Heart left ventricle (tissue), 16 donors: ENCODE results near the gene EVI2A. TPM values are rescaled to one million over a fixed set of nuclear protein-coding genes. Genes with fewer than 3 reads are reported as not detected.
"Not testable (repeated sequence)": the region's sequence is repeated elsewhere in the genome, so short reads cannot be mapped to it uniquely, and the experiment has no call there.

Source experiments
- ATAC-seq, 4 donors: fragments of 200-7000 bp; cut with Tn5 transposase; one replicate each; pipeline ENCODE4 v1.9.1; 2020 to 2022; ENCODE audit warnings: moderate library complexity in 4 of 4, mild to moderate bottlenecking in 3 of 4, moderate number of reproducible peaks in 1 of 4
- DNase-seq, 5 donors: peaks; one replicate each; pipeline ENCODE4 v3.0.0-alpha.2; 2020
- H3K27ac ChIP-seq, 12 donors: fragments of 200-600 bp; sonication (generic) in 4 of 12; one replicate each; pipeline versions ENCODE4 v1.5.0 to v1.8.0; 2016 to 2022; ENCODE audit warnings: mild to moderate bottlenecking in 2 of 12
- H3K27me3 ChIP-seq, 9 donors: fragments of 200-600 bp; sonication (generic) in 2 of 9; one replicate each; pipeline versions ENCODE4 v1.5.1 to v1.8.0; 2016 to 2022; ENCODE audit warnings: mild to moderate bottlenecking in 3 of 9
- H3K36me3 ChIP-seq, 9 donors: fragments of 200-600 bp; sonication (generic) in 2 of 9; one replicate each; pipeline versions ENCODE4 v1.5.0 to v1.8.0; 2018 to 2022; ENCODE audit warnings: mild to moderate bottlenecking in 2 of 9
- H3K4me1 ChIP-seq, 12 donors: fragments of 200-600 bp; sonication (generic) in 4 of 12; one replicate each; pipeline versions ENCODE4 v1.5.0 to v1.8.0; 2016 to 2022; ENCODE audit warnings: mild to moderate bottlenecking in 3 of 12
- H3K4me3 ChIP-seq, 12 donors: fragments of 200-600 bp; sonication (generic) in 4 of 12; one replicate each; pipeline versions ENCODE4 v1.5.0 to v1.8.0; 2017 to 2022; ENCODE audit warnings: mild to moderate bottlenecking in 9 of 12, moderate library complexity in 4 of 12
- H3K9me3 ChIP-seq, 12 donors: fragments of 200-600 bp; sonication (generic) in 4 of 12; one replicate each; pipeline versions ENCODE4 v1.5.0 to v1.8.0; 2016 to 2022; ENCODE audit warnings: mild to moderate bottlenecking in 1 of 12
- CTCF ChIP-seq, 12 donors: fragments of 200-600 bp; sonication (generic) in 4 of 12; IDR thresholded peaks; one replicate each; pipeline versions ENCODE4 v1.5.0 to v1.8.0; 2018 to 2022; ENCODE audit warnings: antibody characterized with exemption in 12 of 12, mild to moderate bottlenecking in 5 of 12
- POLR2A ChIP-seq, 2 donors: fragments of 450-650 bp; IDR thresholded peaks; one replicate each; pipeline ENCODE4 v1.6.1; 2017; ENCODE audit warnings: antibody characterized with exemption in 2 of 2, mild to moderate bottlenecking in 2 of 2, moderate library complexity in 2 of 2
- WGBS, 4 donors: extraction: QIAGEN DNeasy Blood & Tissue Kit in 2 of 4; methylation state at CpG; one replicate each; pipeline versions ENCODE4 v1.1.5 to v1.1.7; 2013 to 2018; 5-methylcytosine and 5-hydroxymethylcytosine counted together
- intact Hi-C, 10 donors: fragments of 100-400 bp; cut with DNase I; formaldehyde crosslinking; loops; one replicate each; pipeline versions ENCODE4 v1.11.1 to v1.14.2; 2022
- polyA plus RNA-seq, 2 donors: library from polyadenylated mRNA; stranded (reverse); fragments of 200-250 nt; gene quantifications; one replicate each; pipeline ENCODE4 v1.2.3, GENCODE V29; 2013
- total RNA-seq, 9 donors: library from RNA; depleted of rRNA in 2 of 9; stranded (reverse); fragments of >200 nt in 2 of 9; fragmentation: NEBNext Ultra II Directional in 3 of 9; extraction: Animal tissue kit (Norgen Biotek cat#: 25700) in 3 of 9; gene quantifications; one replicate each; pipeline versions ENCODE4 v1.1.0 to v1.2.4, GENCODE V29; 2016 to 2023
- donor health status: ischemic (EF 13 %, LVEDD 7.1; RV severe dilation, severe dysfunction).
- donor health status: healthy with polysubstance abuse.
- donor health status: DM: no; HTN: yes; CAD: no.
- donor health status: DM: no; HTN: no; CAD: no.
- donor health status: ischemic (EF 25% LVEDD 6.9; RV normal size, moderate dysfunction).
- donor health status: ischemic (EF 25% LVEDD 5.7; RV mildly dilated, moderate dysfunction).
- donor health status: healthy.
- donor health status: DM: yes; HTN: yes; CAD: no.
- donor health status: ischemic (EF 35%, LVEDD 5.7; RV mildly dilated, moderate dysfunction).
- donor health status: nonischemic (EF 11% LVEDD 7.7; RV severe dilation, severe dysfunction).
- donor health status: DM: yes; HTN: yes; CAD: no.
- donor health status: PGD.
- donor health status: ischemic (EF 29% LVEDD 5.4; RV normal size, mild dysfunction).
- donor health status: nonischemic (EF 23%, LVEDD 6.1; RV moderate dilation, normal function).

The EVI2A gene
- total and polyA plus RNA-seq, 11 donors = 0.63 to 13.3 (median 1.9) TPM

- no peak overlapping the region for H3K27ac ChIP-seq
- H3K9me3 ChIP-seq = no peaks in the 10 kb centered on the region
- no peak for TF ChIP-seq POLR2A (IDR thresholded peaks at IDR 0.05)
- TF ChIP-seq CTCF (IDR thresholded peaks at IDR 0.05) = no peak
- intact Hi-C loops = loop anchor here in 2 of 10 donors (10.0 kb wide), 2 partner anchors 113 to 123 kb away; no protein-coding TSS in a partner anchor
- WGBS, 4 donors = 80 to 90% (median 84%) methylated on average over 3 of the region's 3 CpGs
- no peak overlapping the region for H3K4me3 ChIP-seq
- ATAC-seq (no peak), DNase-seq (no peak)
- no peaks in the 10 kb centered on the region for H3K27me3 ChIP-seq
- H3K36me3 ChIP-seq = peaks cover 0 to 100% (median 90%) of the 10 kb centered on the region in 9 donors
- H3K4me1 ChIP-seq = no peaks in the 10 kb centered on the region
Observed at GRCh38 chr17:31357839-31358394, 36.5 kb upstream of the EVI2A start.

GRCh38 chr17:31357091-31357490 lies 35.7 kb upstream of the EVI2A start:
- TF ChIP-seq POLR2A (IDR thresholded peaks at IDR 0.05) (no peak), CTCF (IDR thresholded peaks at IDR 0.05) (no peak)

GRCh38 chr17:31355935-31356334 lies 34.5 kb upstream of the EVI2A start:
- WGBS, 4 donors = 84 to 100% (median 93%) methylated on average over 1 of the region's 1 CpG
- no peaks in the 10 kb centered on the region for H3K27me3 ChIP-seq
- ATAC-seq (no peak), DNase-seq (no peak)
- intact Hi-C loops = loop anchor here in 2 of 10 donors (10.0 kb wide), 2 partner anchors 111 to 121 kb away; no protein-coding TSS in a partner anchor
- no peak overlapping the region for H3K27ac ChIP-seq
- no peaks in the 10 kb centered on the region for H3K4me1 ChIP-seq
- no peaks in the 10 kb centered on the region for H3K9me3 ChIP-seq
- no peak overlapping the region for H3K4me3 ChIP-seq
- TF ChIP-seq POLR2A (IDR thresholded peaks at IDR 0.05) = no peak
- TF ChIP-seq CTCF (IDR thresholded peaks at IDR 0.05) = no peak
- peaks cover 0 to 100% (median 89%) of the 10 kb centered on the region in 9 donors for H3K36me3 ChIP-seq

More at GRCh38 chr17:31357091-31357490, 35.7 kb upstream of the EVI2A start:
- Histone ChIP-seq H3K27me3 (no peaks in the 10 kb centered on the region), H3K36me3 (peaks cover 0 to 100% (median 90%) of the 10 kb centered on the region in 9 donors), H3K9me3 (no peaks in the 10 kb centered on the region), H3K27ac (no peak overlapping the region), H3K4me3 (no peak overlapping the region), H3K4me1 (no peaks in the 10 kb centered on the region)
- ATAC-seq = no peak
- intact Hi-C loops = loop anchor here in 2 of 10 donors (10.0 kb wide), 2 partner anchors 112 to 122 kb away; no protein-coding TSS in a partner anchor
- no peak for DNase-seq
- 85 to 93% (median 90%) methylated on average over 2 of the region's 2 CpGs for WGBS, 4 donors

GRCh38 chr17:31349454-31349853 lies 28.0 kb upstream of the EVI2A start:
- DNase-seq (no peak), ATAC-seq (no peak)
- no peaks in the 10 kb centered on the region for H3K9me3 ChIP-seq
- H3K36me3 ChIP-seq = peaks cover 0 to 71% (median 56%) of the 10 kb centered on the region in 9 donors
- H3K27me3 ChIP-seq = no peaks in the 10 kb centered on the region
- intact Hi-C loops = no loop called here
- H3K4me3 ChIP-seq = no peak overlapping the region
- H3K4me1 ChIP-seq = no peaks in the 10 kb centered on the region
- H3K27ac ChIP-seq = no peak overlapping the region
- TF ChIP-seq CTCF (IDR thresholded peaks at IDR 0.05) (no peak), POLR2A (IDR thresholded peaks at IDR 0.05) (no peak)

- ATAC-seq = peak in 1 of 4 donors; percentile 20
- H3K4me1 ChIP-seq, DNase-seq, H3K27ac ChIP-seq, H3K27me3 ChIP-seq, intact Hi-C loops, H3K4me3 ChIP-seq, H3K9me3 ChIP-seq: not testable (repeated sequence)
- WGBS, 4 donors = 93 to 99% (median 95%) methylated on average over 13 to 20 of the region's 34 CpGs
- peaks cover 0 to 70% (median 48%) of the 10 kb centered on the region in 9 donors for H3K36me3 ChIP-seq
Observed at GRCh38 chr17:31345191-31345747, 23.8 kb upstream of the EVI2A start.
